DMS 273 (cell line): ENCODE data around the gene SHMT2.
A peak's percentile ranks its signal among the peaks of the same experiment; 100 is the strongest.

ENCODE experiments used
- DNase-seq: peaks from one replicate; lab custom pipeline; 2025; ENCODE audit not compliant: unreplicated experiment; lab: John Stamatoyannopoulos, UW

The SHMT2 gene

GRCh38 chr12:57225680-57226210 lies 3.8 kb upstream of the SHMT2 start:
- DNase-seq = no peak

GRCh38 chr12:57226588-57227314 lies 2.8 kb upstream of the SHMT2 start:
- peak; percentile 62 for DNase-seq

GRCh38 chr12:57227315-57228115 lies 2.0 kb upstream of the SHMT2 start:
- DNase-seq = no peak

- DNase-seq = peak; percentile 50
Observed at GRCh38 chr12:57229046-57229633, 371 bp upstream of the SHMT2 start.

- no peak for DNase-seq
Observed at GRCh38 chr12:57230381-57231155, 1.1 kb downstream of the SHMT2 start.

- no peak for DNase-seq
Observed at GRCh38 chr12:57231276-57232021, 1.9 kb downstream of the SHMT2 start.

- DNase-seq = no peak
Observed at GRCh38 chr12:57232156-57232756, 2.7 kb downstream of the SHMT2 start.

GRCh38 chr12:57233357-57234232 lies 4.1 kb downstream of the SHMT2 start:
- DNase-seq = peak; percentile 32

GRCh38 chr12:57234233-57234570 lies 4.7 kb downstream of the SHMT2 start:
- no peak for DNase-seq

- no peak for DNase-seq
Observed at GRCh38 chr12:57234571-57235016, 5.1 kb downstream of the SHMT2 start.

GRCh38 chr12:57235017-57235727 lies 5.7 kb downstream of the SHMT2 start:
- DNase-seq = peak; percentile 74

- peak; percentile 38 for DNase-seq
Observed at GRCh38 chr12:57235728-57236131, 6.2 kb downstream of the SHMT2 start.

- peak; percentile 65 for DNase-seq
Observed at GRCh38 chr12:57236201-57236924, 6.9 kb downstream of the SHMT2 start.

- DNase-seq = peak; percentile 44
Observed at GRCh38 chr12:57236925-57237595, 7.5 kb downstream of the SHMT2 start.

GRCh38 chr12:57237596-57237931 lies 8.1 kb downstream of the SHMT2 start:
- DNase-seq = peak; percentile 25

- peak; percentile 46 for DNase-seq
Observed at GRCh38 chr12:57237932-57238853, 8.7 kb downstream of the SHMT2 start.
